NT2/D1 (cell line): Measurements from ENCODE around the gene SCARF2.

ENCODE experiments used
- DNase-seq: peaks from one replicate; pipeline ENCODE4 v3.0.0-alpha.2; 2011; ENCODE audit warnings: low read depth, low spot score
- H3K27me3 ChIP-seq: 2 replicates; pipeline ENCODE4 v1.6.0; 2011; ENCODE audit warnings: mild to moderate bottlenecking; ENCODE audit not compliant: insufficient read length, insufficient read depth
- H3K36me3 ChIP-seq: 2 replicates; pipeline ENCODE4 v1.6.1; 2011; ENCODE audit warnings: mild to moderate bottlenecking, low read length, mixed read lengths; ENCODE audit not compliant: insufficient read depth, insufficient read length
- H3K4me1 ChIP-seq: 2 replicates; pipeline ENCODE4 v1.5.1; 2011; ENCODE audit not compliant: insufficient read depth, insufficient read length
- H3K4me3 ChIP-seq: 2 replicates; pipeline ENCODE4 v1.5.1; 2011; ENCODE audit warnings: low read depth; ENCODE audit not compliant: insufficient read length
- H3K9ac ChIP-seq: 2 replicates; pipeline ENCODE4 v1.6.0; 2011; ENCODE audit warnings: low read depth; ENCODE audit not compliant: insufficient read length
- H3K9me3 ChIP-seq: 2 replicates; pipeline ENCODE4 v1.5.1; 2011; ENCODE audit warnings: mild to moderate bottlenecking, low read length; ENCODE audit not compliant: insufficient read depth
- SUZ12 ChIP-seq: IDR thresholded peaks from 2 replicates; pipeline ENCODE4 v1.6.1; 2011; ENCODE audit not compliant: insufficient read length, insufficient read depth; ENCODE audit errors: extremely low read depth
- YY1 ChIP-seq: IDR thresholded peaks from 2 replicates; pipeline ENCODE4 v1.6.1; 2011; ENCODE audit not compliant: insufficient read length, insufficient read depth
- ZNF274 ChIP-seq: IDR thresholded peaks from 2 replicates; pipeline ENCODE4 v1.6.1; 2011; ENCODE audit warnings: mild to moderate bottlenecking, low read depth, low read length

Gene SCARF2

DNA sequence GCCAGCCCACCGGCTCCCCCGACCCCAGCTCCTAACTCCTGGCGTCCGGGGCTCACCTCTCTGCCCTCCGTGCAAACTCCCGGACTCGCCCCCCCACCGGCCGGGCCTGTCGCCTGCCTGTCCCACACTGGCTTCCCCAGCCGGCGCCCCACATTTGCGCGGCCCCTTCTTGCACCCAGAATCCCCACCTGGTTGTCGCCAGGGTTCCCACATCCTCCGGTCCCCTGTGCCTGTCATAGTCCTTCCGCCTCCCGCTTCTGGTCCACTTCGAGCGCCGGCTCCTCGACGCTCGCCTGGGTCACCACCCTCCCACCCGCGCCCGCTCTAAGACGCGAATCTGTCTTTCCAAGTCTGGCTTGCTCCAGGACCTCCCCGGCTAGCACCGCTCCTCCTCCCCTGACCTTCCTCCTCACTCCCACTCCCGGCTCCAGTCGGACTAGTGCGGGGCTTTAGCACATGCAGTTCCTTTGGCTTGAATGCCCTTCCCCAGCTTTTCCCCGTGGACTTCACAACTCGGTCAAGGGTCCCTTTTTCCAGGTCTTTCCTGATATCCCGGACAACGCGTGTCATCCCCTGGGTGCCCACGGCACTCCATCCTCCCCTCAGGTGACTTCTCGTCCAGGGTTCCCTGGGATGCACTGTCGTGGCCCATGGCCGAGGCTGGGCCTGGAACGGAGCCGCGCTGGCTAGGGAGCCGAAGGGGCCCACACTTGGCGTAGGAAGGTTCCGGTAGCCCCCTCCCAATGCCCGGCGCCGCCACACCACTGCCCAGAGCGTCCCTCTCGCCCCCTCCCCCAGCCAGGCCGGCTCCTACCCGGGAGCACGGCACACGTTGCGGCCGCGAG lies 635 bp downstream of the SCARF2 start:
- TF ChIP-seq YY1: no peak
- TF ChIP-seq ZNF274: no peak
- no peak for TF ChIP-seq SUZ12
- peak overlapping the region; percentile 87 for H3K9ac ChIP-seq
- no peaks in the 10 kb centered on the region for H3K9me3 ChIP-seq
- H3K4me3 ChIP-seq: peak overlapping the region; percentile 78
- DNase-seq: no peak
- H3K4me1 ChIP-seq: peaks cover 12% of the 10 kb centered on the region
- H3K36me3 ChIP-seq: peaks cover 13% of the 10 kb centered on the region
- H3K27me3 ChIP-seq: peaks cover 16% of the 10 kb centered on the region

DNA sequence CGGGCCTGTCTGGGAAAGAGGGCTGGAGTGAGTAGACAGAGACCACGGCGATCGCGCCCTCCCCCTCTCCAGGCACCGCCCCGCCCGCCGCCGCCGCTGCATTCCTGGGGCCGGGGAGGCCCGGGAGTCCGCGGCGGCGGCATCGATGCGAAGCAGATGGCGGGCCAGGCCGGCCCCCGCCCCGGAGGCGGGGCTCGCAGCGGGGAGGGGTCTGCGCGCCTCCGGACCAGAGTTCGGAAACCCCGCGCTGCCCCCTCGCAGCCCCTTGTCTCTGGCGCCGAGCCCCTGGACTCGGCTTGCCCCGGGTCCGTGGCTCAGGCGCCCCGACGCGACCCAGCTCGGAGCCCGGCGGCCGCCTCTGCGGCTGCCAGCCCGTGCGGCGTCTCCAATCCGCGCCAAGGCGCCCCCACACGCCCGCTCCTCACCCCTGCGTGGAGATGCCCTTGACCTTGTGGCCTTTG lies 1.3 kb downstream of the SCARF2 start:
- H3K27me3 ChIP-seq: peaks cover 16% of the 10 kb centered on the region
- DNase-seq: no peak
- H3K4me1 ChIP-seq: peaks cover 11% of the 10 kb centered on the region
- H3K36me3 ChIP-seq: peaks cover 13% of the 10 kb centered on the region
- H3K9me3 ChIP-seq: no peaks in the 10 kb centered on the region
- TF ChIP-seq YY1 (no peak), SUZ12 (no peak), ZNF274 (no peak)
- H3K9ac ChIP-seq: peak overlapping the region; percentile 87
- H3K4me3 ChIP-seq: peak overlapping the region; percentile 78

DNA sequence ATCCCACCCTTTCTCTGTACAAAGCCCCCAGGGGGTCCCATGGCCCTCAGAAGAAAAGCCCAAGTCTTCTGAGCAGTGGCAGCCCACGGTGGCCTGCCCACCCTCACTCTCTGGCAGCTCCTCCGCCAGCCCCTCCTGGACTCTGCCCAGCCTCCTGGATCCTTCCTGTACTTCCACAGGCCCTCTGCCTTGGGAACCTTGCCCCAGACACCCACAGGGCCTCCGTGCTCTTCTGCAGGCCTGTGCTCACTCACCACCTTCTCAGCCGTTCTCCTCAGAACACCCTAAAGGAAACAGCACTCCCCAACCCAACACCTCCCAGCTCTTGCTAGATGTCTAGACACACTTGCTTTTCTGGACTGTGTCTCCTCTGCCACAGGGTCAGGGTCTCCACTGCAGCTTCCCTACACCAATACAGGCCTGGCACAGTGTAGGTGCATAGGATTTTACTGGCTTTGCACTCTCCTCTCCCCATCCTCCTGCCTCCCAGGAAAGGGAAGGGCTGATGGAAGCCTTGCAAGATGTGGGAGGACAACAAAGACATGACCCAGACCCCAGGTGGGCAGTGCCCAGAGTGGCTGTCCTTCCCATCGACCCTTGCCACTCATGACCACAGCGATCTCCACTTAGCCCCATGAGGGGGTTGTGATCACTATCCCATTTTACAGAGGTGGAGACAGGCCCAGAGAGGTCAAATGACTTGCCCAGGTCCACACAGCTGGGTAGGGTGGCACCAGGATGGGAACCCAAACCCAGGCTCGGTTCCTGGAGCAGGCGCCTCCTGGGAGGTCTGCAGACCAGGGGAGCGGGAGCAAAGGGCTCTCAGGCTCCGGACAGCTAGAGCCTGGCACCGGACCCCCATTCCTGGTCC lies 2.0 kb downstream of the SCARF2 start:
- Histone ChIP-seq H3K4me1 (peaks cover 15% of the 10 kb centered on the region), H3K4me3 (peak overlapping the region; percentile 78), H3K9me3 (no peaks in the 10 kb centered on the region), H3K9ac (peak overlapping the region; percentile 51), H3K27me3 (peaks cover 23% of the 10 kb centered on the region), H3K36me3 (peaks cover 13% of the 10 kb centered on the region)
- TF ChIP-seq SUZ12: no peak
- TF ChIP-seq YY1: no peak
- no peak for TF ChIP-seq ZNF274
- DNase-seq: no peak

DNA sequence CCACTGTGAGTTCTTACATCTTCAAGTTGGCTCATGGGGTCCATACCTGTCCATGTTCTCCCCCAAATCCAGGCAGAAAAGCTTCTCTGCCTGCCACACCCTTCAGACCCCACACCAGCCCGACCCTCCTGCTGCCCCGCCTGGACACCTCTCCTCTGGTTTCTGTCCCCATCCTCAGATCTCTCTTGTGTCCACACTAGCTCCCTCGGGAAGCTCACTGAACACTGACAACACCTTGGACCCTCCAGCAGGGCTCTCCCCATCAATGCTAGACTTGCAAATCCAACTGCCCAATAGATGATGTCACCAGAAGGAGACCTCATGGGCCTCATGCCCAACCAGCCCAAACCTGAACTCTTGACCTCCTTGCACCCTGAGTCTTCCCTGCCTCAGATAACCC lies 2.9 kb downstream of the SCARF2 start:
- no peak overlapping the region for H3K9ac ChIP-seq
- TF ChIP-seq SUZ12 (no peak), YY1 (no peak), ZNF274 (no peak)
- no peak overlapping the region for H3K4me3 ChIP-seq
- peaks cover 29% of the 10 kb centered on the region for H3K27me3 ChIP-seq
- H3K36me3 ChIP-seq: peaks cover 22% of the 10 kb centered on the region
- H3K4me1 ChIP-seq: peaks cover 21% of the 10 kb centered on the region
- H3K9me3 ChIP-seq: no peaks in the 10 kb centered on the region
- DNase-seq: no peak

DNA sequence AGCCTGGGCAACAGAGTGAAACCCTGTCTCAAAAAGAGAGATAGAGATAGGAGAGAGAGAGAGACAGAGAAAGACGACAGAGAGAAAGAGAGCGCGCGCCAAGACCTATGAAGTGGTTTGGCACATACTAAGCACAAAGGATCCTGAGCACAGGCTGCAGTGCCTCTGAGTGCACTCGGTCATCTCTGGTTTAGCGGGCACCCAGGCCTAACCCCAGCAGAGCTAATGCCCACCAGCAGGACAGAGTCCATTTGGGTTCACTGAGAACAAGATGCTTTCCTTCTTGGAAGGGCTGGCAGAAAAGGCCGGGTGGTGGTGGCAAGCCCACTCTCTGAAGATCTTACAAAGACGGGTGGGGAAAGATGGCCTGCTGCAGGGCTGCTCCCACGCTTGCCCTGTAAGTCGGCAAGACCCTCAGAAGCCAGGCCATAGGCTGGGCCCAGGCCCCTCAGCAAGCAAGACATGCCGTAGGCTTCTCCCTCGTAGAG lies 3.3 kb downstream of the SCARF2 start:
- Histone ChIP-seq H3K27me3 (peaks cover 29% of the 10 kb centered on the region), H3K36me3 (peaks cover 27% of the 10 kb centered on the region), H3K9me3 (no peaks in the 10 kb centered on the region), H3K4me3 (no peak overlapping the region), H3K4me1 (peaks cover 24% of the 10 kb centered on the region), H3K9ac (no peak overlapping the region)
- TF ChIP-seq SUZ12 (no peak), YY1 (no peak), ZNF274 (no peak)
- no peak for DNase-seq

DNA sequence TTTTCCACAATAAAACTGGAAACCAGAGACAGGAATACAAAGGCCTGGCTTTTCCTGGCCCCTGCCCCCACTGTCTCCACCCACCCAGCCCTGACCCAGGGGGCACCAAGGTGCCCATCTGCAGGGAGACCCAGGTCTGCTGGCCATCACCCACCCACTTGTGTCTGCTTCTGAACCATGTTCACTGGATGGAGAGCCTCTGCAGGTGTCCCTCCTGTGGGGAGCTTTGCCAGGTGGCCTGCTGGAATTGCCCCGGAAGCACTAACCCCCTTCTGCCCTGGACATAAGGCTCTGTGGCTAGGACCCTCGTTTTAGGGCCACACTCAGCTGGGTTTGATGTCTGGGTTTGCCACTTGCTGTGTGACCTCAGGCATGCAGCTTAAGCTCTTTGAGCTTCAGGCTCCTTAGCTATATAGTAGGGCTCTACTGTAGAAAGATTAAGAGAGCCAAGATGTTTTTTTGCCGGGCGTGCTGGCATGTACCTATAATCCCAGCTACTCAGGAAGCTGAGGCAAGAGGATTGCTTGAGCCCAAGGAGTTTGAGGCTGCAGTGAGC lies 3.9 kb downstream of the SCARF2 start:
- peaks cover 31% of the 10 kb centered on the region for H3K36me3 ChIP-seq
- no peak overlapping the region for H3K4me3 ChIP-seq
- H3K9ac ChIP-seq: no peak overlapping the region
- peaks cover 29% of the 10 kb centered on the region for H3K27me3 ChIP-seq
- peaks cover 25% of the 10 kb centered on the region for H3K4me1 ChIP-seq
- H3K9me3 ChIP-seq: no peaks in the 10 kb centered on the region
- TF ChIP-seq ZNF274 (no peak), YY1 (no peak), SUZ12 (no peak)
- DNase-seq: no peak
